SK-N-SH (cell line): ENCODE data around the gene PDE11A. TPM values are rescaled to one million over a fixed set of nuclear protein-coding genes. Genes with fewer than 3 reads are reported as not detected.

Experiments used
- CTCF ChIA-PET: fragments of 300-600, 350-600 bp; formaldehyde crosslinking; extraction: SDS; loops from one replicate; lab custom pipeline; 2021; lab: Yijun Ruan, JAX
- POLR2A ChIA-PET: fragments of 350-600 bp; sonication (Branson Sonifier 250); formaldehyde crosslinking; extraction: SDS; loops from one replicate; lab custom pipeline; 2020; ENCODE audit warnings: antibody characterized with exemption, inconsistent platforms; lab: Yijun Ruan, JAX
- DNase-seq: peaks from one replicate; pipeline ENCODE4 v3.0.0; 2012
- H2AFZ ChIP-seq: fragments of 200-600 bp; sonication (generic); 2 replicates; pipeline ENCODE4 v1.8.1; 2016; ENCODE audit warnings: antibody characterized with exemption, mild to moderate bottlenecking, low read depth
- H3F3A ChIP-seq: fragments of 200-600 bp; sonication (generic); replicated peaks from 2 replicates; pipeline ENCODE3; 2016; ENCODE audit warnings: antibody characterized with exemption, mild to moderate bottlenecking; ENCODE audit not compliant: insufficient read depth
- H3K27ac ChIP-seq, 2 experiments: fragments of 200-500 bp in 1 of 2; fragments of 200-600 bp in 1 of 2; sonication (Bioruptor generic) in 1 of 2; sonication (generic), shearing (Covaris generic) in 1 of 2; 2 replicates each; pipeline versions ENCODE4 v1.5.1 to v1.6.1; 2014 to 2016; ENCODE audit warnings: low read depth in 2 of 2, inconsistent platforms in 1 of 2, low read length in 1 of 2, mild to moderate bottlenecking in 1 of 2, mixed read lengths in 1 of 2
- H3K27me3 ChIP-seq: fragments of 200-600 bp; sonication (generic), shearing (Covaris generic); 2 replicates; pipeline ENCODE4 v1.6.1; 2016; ENCODE audit warnings: mixed run types; ENCODE audit not compliant: insufficient read depth
- H3K36me3 ChIP-seq, 2 experiments: fragments of 200-500 bp in 1 of 2; fragments of 200-600 bp in 1 of 2; sonication (Bioruptor generic) in 1 of 2; sonication (generic) in 1 of 2; replicated peaks in 1 of 2; 2 replicates each; pipeline versions ENCODE3 to v1.5.1; 2014 to 2016; ENCODE audit warnings: low read length in 1 of 2, mild to moderate bottlenecking in 1 of 2; ENCODE audit not compliant: insufficient read depth in 2 of 2, control insufficient read depth in 1 of 2
- H3K4me1 ChIP-seq, 2 experiments: fragments of 200-500 bp in 1 of 2; fragments of 200-600 bp in 1 of 2; sonication (Bioruptor generic) in 1 of 2; sonication (generic), shearing (Covaris generic) in 1 of 2; 2 replicates each; pipeline versions ENCODE4 v1.5.1 to v1.6.1; 2014 to 2016; ENCODE audit warnings: low read depth in 1 of 2, low read length in 1 of 2, mixed run types in 1 of 2; ENCODE audit not compliant: insufficient read depth in 2 of 2, control insufficient read depth in 1 of 2
- H3K4me2 ChIP-seq: fragments of 200-600 bp; sonication (generic), shearing (Covaris generic); 2 replicates; pipeline ENCODE4 v1.6.1; 2017; ENCODE audit warnings: mixed run types
- H3K4me3 ChIP-seq, 2 experiments: fragments of 200-500 bp in 1 of 2; fragments of 200-600 bp in 1 of 2; sonication (Bioruptor generic) in 1 of 2; sonication (generic), shearing (Covaris generic) in 1 of 2; 2 replicates each; pipeline versions ENCODE4 v1.5.1 to v1.8.1; 2014 to 2016; ENCODE audit warnings: low read depth in 2 of 2, inconsistent platforms in 1 of 2, low read length in 1 of 2, mild to moderate bottlenecking in 1 of 2, mixed read lengths in 1 of 2, moderate library complexity in 1 of 2
- H3K79me2 ChIP-seq: fragments of 200-600 bp; sonication (generic); 2 replicates; pipeline ENCODE4 v1.8.1; 2017; ENCODE audit warnings: mild to moderate bottlenecking; ENCODE audit not compliant: insufficient read depth
- H3K9ac ChIP-seq: fragments of 200-600 bp; sonication (generic); 2 replicates; pipeline ENCODE4 v1.6.1; 2017; ENCODE audit warnings: mixed run types
- H3K9me2 ChIP-seq: fragments of 200-600 bp; sonication (generic); 2 replicates; pipeline ENCODE4 v1.6.1; 2017; ENCODE audit warnings: mixed run types
- H3K9me3 ChIP-seq: fragments of 200-600 bp; sonication (generic); 2 replicates; pipeline ENCODE4 v1.6.1; 2017; ENCODE audit warnings: mixed run types, mild to moderate bottlenecking, moderate library complexity
- H4K20me1 ChIP-seq: fragments of 200-600 bp; sonication (generic); 2 replicates; pipeline ENCODE4 v1.6.1; 2017; ENCODE audit warnings: mild to moderate bottlenecking, mixed run types; ENCODE audit not compliant: insufficient read depth
- CHD2 ChIP-seq: fragments of 150-350 bp; IDR thresholded peaks from 2 replicates; pipeline ENCODE4 v1.6.1; 2018; ENCODE audit warnings: low read length; ENCODE audit not compliant: partially characterized antibody
- CTCF ChIP-seq: fragments of 200-600 bp; sonication (generic); IDR thresholded peaks from 2 replicates; pipeline ENCODE4 v1.6.1; 2017; ENCODE audit warnings: antibody characterized with exemption, mild to moderate bottlenecking, moderate library complexity
- EP300 ChIP-seq, 2 experiments: IDR thresholded peaks; 2 replicates each; pipeline versions ENCODE4 v1.4.0 to v1.6.1; 2012; ENCODE audit warnings: borderline replicate concordance in 1 of 2, low read depth in 1 of 2, low read length in 1 of 2
- FOXJ3 ChIP-seq: sonication (generic); formaldehyde crosslinking; IDR thresholded peaks from 2 replicates; pipeline ENCODE4 v1.5.1; 2020; ENCODE audit warnings: mild to moderate bottlenecking, missing genetic modification reagents
- GATA2 ChIP-seq: sonication (generic); formaldehyde crosslinking; IDR thresholded peaks from 2 replicates; pipeline ENCODE4 v1.5.0; 2020; ENCODE audit warnings: mild to moderate bottlenecking, missing genetic modification reagents
- JUND ChIP-seq: IDR thresholded peaks from 2 replicates; pipeline ENCODE4 v1.4.0; 2012
- MXI1 ChIP-seq: IDR thresholded peaks from 2 replicates; pipeline ENCODE4 v1.6.1; 2012; ENCODE audit warnings: mild to moderate bottlenecking, low read depth, low read length, improper control_type of control experiment
- NFIC ChIP-seq: IDR thresholded peaks from 2 replicates; pipeline ENCODE4 v1.4.0; 2012; ENCODE audit warnings: borderline replicate concordance
- POLR2AphosphoS5 ChIP-seq: IDR thresholded peaks from 2 replicates; pipeline ENCODE4 v1.6.1; 2012; ENCODE audit warnings: low read depth, low read length
- RAD21 ChIP-seq: IDR thresholded peaks from 2 replicates; pipeline ENCODE4 v1.6.1; 2012; ENCODE audit warnings: mild to moderate bottlenecking, low read length
- RFX5 ChIP-seq: IDR thresholded peaks from 2 replicates; pipeline ENCODE4 v1.6.1; 2012; ENCODE audit warnings: mild to moderate bottlenecking, improper control_type of control experiment, low read length
- SIN3A ChIP-seq: IDR thresholded peaks from 2 replicates; pipeline ENCODE4 v1.6.1; 2012; ENCODE audit warnings: low read depth, mild to moderate bottlenecking, low read length, moderate library complexity, borderline replicate concordance
- SMC3 ChIP-seq: IDR thresholded peaks from 2 replicates; pipeline ENCODE4 v1.6.1; 2012; ENCODE audit warnings: low read depth, low read length, improper control_type of control experiment
- TCF12 ChIP-seq: IDR thresholded peaks from 2 replicates; pipeline ENCODE4 v1.4.0; 2012
- TEAD4 ChIP-seq: IDR thresholded peaks from 2 replicates; pipeline ENCODE4 v1.4.0; 2012; ENCODE audit warnings: mild to moderate bottlenecking, borderline replicate concordance; ENCODE audit not compliant: insufficient read depth
- USF1 ChIP-seq: IDR thresholded peaks from 2 replicates; pipeline ENCODE4 v1.4.0; 2012; ENCODE audit warnings: low read depth, borderline replicate concordance
- ZBTB33 ChIP-seq: IDR thresholded peaks from 2 replicates; pipeline ENCODE4 v1.4.0; 2012; ENCODE audit warnings: low read depth, borderline replicate concordance
- WGBS: methylation state at CpG from one replicate; pipeline ENCODE4 v1.1.6; 2017; ENCODE audit warnings: low lambda C conversion rate; 5-methylcytosine and 5-hydroxymethylcytosine counted together
- polyA plus RNA-seq, 3 experiments: library from polyadenylated mRNA; depleted of rRNA; stranded (reverse); fragments of >200 nt; gene quantifications; 2 replicates each; pipeline ENCODE4 v1.2.3, GENCODE V29; 2012

Gene PDE11A
- polyA plus RNA-seq, 1 of the 3 experiments (the other 2 are of a cell fraction) = 0.10 TPM

- Histone ChIP-seq H3K79me2 (no peaks in the 10 kb centered on the region), H3K4me2 (no peak overlapping the region), H2AFZ (no peak overlapping the region), H3K9me2 (no peaks in the 10 kb centered on the region), H3K9ac (no peak overlapping the region), H3F3A (no peaks in the 10 kb centered on the region), H3K27ac (no peak overlapping the region), H3K9me3 (no peaks in the 10 kb centered on the region), H3K4me1 (peaks cover 0 to 10% of the 10 kb centered on the region in 2 experiments; a peak in 2 of 4 replicates), H3K4me3 (no peak overlapping the region), H4K20me1 (no peaks in the 10 kb centered on the region), H3K36me3 (no peaks in the 10 kb centered on the region), H3K27me3 (no peaks in the 10 kb centered on the region)
- ChIA-PET CTCF (interaction anchor here (0.8 kb wide), 1 partner anchor 16 kb away, joined by 3 read pairs; no protein-coding TSS in a partner anchor), POLR2A (no interaction called here)
- WGBS = 86% methylated on average over 1 of the region's 1 CpG
- TF ChIP-seq SIN3A (no peak), SMC3 (no peak), MXI1 (no peak), TEAD4 (no peak)
- DNase-seq = no peak
Measured at GRCh38 chr2:177675825-177676224, 396.8 kb downstream of the PDE11A start.

GRCh38 chr2:177675350-177675821 is 397.2 kb downstream of the PDE11A start:
- Histone ChIP-seq H3K27ac (no peak overlapping the region), H3F3A (no peaks in the 10 kb centered on the region), H3K9me3 (no peaks in the 10 kb centered on the region), H3K9me2 (no peaks in the 10 kb centered on the region), H3K9ac (no peak overlapping the region), H3K4me1 (peaks cover 0 to 10% of the 10 kb centered on the region in 2 experiments; a peak in 2 of 4 replicates), H2AFZ (no peak overlapping the region), H3K36me3 (no peaks in the 10 kb centered on the region), H3K27me3 (no peaks in the 10 kb centered on the region), H3K79me2 (no peaks in the 10 kb centered on the region), H4K20me1 (no peaks in the 10 kb centered on the region), H3K4me2 (no peak overlapping the region)
- DNase-seq = no peak
- 30% methylated on average over 6 of the region's 6 CpGs for WGBS
- ChIA-PET CTCF (interaction anchor here (0.8 kb wide), 1 partner anchor 16 kb away, joined by 3 read pairs; no protein-coding TSS in a partner anchor), POLR2A (no interaction called here)
- no peak for TF ChIP-seq TEAD4
- TF ChIP-seq JUND = no peak
- no peak for TF ChIP-seq ZBTB33
- no peak for TF ChIP-seq MXI1
- no peak for TF ChIP-seq EP300 (IDR thresholded peaks at IDR 0.05; ENCODE audit: borderline replicate concordance in 1 of 2, low read depth in 1 of 2, low read length in 1 of 2)
- TF ChIP-seq FOXJ3 = no peak
- no peak for TF ChIP-seq POLR2AphosphoS5
- no peak for TF ChIP-seq RAD21
- no peak for TF ChIP-seq RFX5
- TF ChIP-seq TCF12 = no peak
- TF ChIP-seq NFIC = no peak
- TF ChIP-seq CTCF = no peak
- no peak for TF ChIP-seq CHD2
- TF ChIP-seq GATA2 (CRISPR knock-in tag) = no peak
- no peak for TF ChIP-seq USF1
- TF ChIP-seq, all 33 proteins: peak for 0
- no peak overlapping the region for H3K4me3 ChIP-seq
